HG02852 (cell line): ENCODE measurements around the gene IMPACT.
A peak's percentile ranks its signal among the peaks of the same experiment; 100 is the strongest.

ENCODE experiments used
- ATAC-seq: cut with Tn5 transposase; IDR thresholded peaks from one replicate; pipeline ENCODE4 v1.9.1; 2021; ENCODE audit warnings: mild to moderate bottlenecking, moderate library complexity; ENCODE audit not compliant: unreplicated experiment

The IMPACT gene

GRCh38 chr18:24420551-24420950 lies 5.9 kb upstream of the IMPACT start:
- ATAC-seq: no peak

- ATAC-seq: no peak
Observed at GRCh38 chr18:24421831-24422230, 4.6 kb upstream of the IMPACT start.

- no peak for ATAC-seq
Observed at GRCh38 chr18:24426073-24426397, 435 bp upstream of the IMPACT start.

- no peak for ATAC-seq
Observed at GRCh38 chr18:24427484-24427883, 1.0 kb downstream of the IMPACT start.

- ATAC-seq: no peak
Observed at GRCh38 chr18:24428709-24429108, 2.2 kb downstream of the IMPACT start.

- no peak for ATAC-seq
Observed at GRCh38 chr18:24429188-24429587, 2.7 kb downstream of the IMPACT start.

GRCh38 chr18:24432618-24433017 lies 6.1 kb downstream of the IMPACT start:
- no peak for ATAC-seq

- no peak for ATAC-seq
Observed at GRCh38 chr18:24436939-24437338, 10.5 kb downstream of the IMPACT start.

GRCh38 chr18:24443870-24444269 lies 17.4 kb downstream of the IMPACT start:
- ATAC-seq: peak; percentile 71

GRCh38 chr18:24446453-24446852 lies 20.0 kb downstream of the IMPACT start:
- peak; percentile 60 for ATAC-seq

- no peak for ATAC-seq
Observed at GRCh38 chr18:24446953-24447538, 20.6 kb downstream of the IMPACT start.

GRCh38 chr18:24447961-24448360 lies 21.5 kb downstream of the IMPACT start:
- ATAC-seq: no peak

GRCh38 chr18:24456549-24456948 lies 30.1 kb downstream of the IMPACT start:
- ATAC-seq: peak; percentile 83

- ATAC-seq: no peak
Observed at GRCh38 chr18:24459772-24460171, 33.3 kb downstream of the IMPACT start.

- ATAC-seq: no peak
Observed at GRCh38 chr18:24460388-24460787, 33.9 kb downstream of the IMPACT start, which contains the start of gene HRH4. HRH4 (plus strand) TSS chr18:24460637; CDS start chr18:24460729, 92 bp downstream.

GRCh38 chr18:24461996-24462395 lies 35.5 kb downstream of the IMPACT start:
- no peak for ATAC-seq

- ATAC-seq: no peak
Observed at GRCh38 chr18:24462838-24463775, 36.6 kb downstream of the IMPACT start.

GRCh38 chr18:24465486-24465885 lies 39.0 kb downstream of the IMPACT start:
- no peak for ATAC-seq

GRCh38 chr18:24466771-24467170 lies 40.3 kb downstream of the IMPACT start:
- no peak for ATAC-seq

- no peak for ATAC-seq
Observed at GRCh38 chr18:24470022-24470618, 43.6 kb downstream of the IMPACT start.

- no peak for ATAC-seq
Observed at GRCh38 chr18:24470805-24471204, 44.3 kb downstream of the IMPACT start.

- ATAC-seq: no peak
Observed at GRCh38 chr18:24472591-24472990, 46.1 kb downstream of the IMPACT start.
